HG03064 (cell line): ENCODE results near the gene CCDC32.

Source experiments
- ATAC-seq: cut with Tn5 transposase; IDR thresholded peaks from one replicate; pipeline ENCODE4 v1.9.1; 2021; ENCODE audit warnings: low read depth; ENCODE audit not compliant: unreplicated experiment

CCDC32 gene

GRCh38 chr15:40525855-40526254, 39.0 kb downstream of the CCDC32 start:
- ATAC-seq: no peak

GRCh38 chr15:40523611-40524010, 41.2 kb downstream of the CCDC32 start:
- no peak for ATAC-seq

GRCh38 chr15:40516322-40516721, 48.5 kb downstream of the CCDC32 start:
- ATAC-seq: no peak

- ATAC-seq: no peak
These were observed 51.2 kb downstream of the CCDC32 start for GRCh38 chr15:40513609-40514008.

- ATAC-seq: no peak
These were observed 52.4 kb downstream of the CCDC32 start for GRCh38 chr15:40512440-40512839.

GRCh38 chr15:40511472-40512133, 53.2 kb downstream of the CCDC32 start:
- ATAC-seq: no peak

GRCh38 chr15:40511093-40511471, 53.8 kb downstream of the CCDC32 start:
- ATAC-seq: no peak

GRCh38 chr15:40510201-40510600, 54.6 kb downstream of the CCDC32 start:
- no peak for ATAC-seq

GRCh38 chr15:40508216-40508615, 56.6 kb downstream of the CCDC32 start:
- ATAC-seq: no peak

GRCh38 chr15:40506964-40507571, 57.8 kb downstream of the CCDC32 start:
- no peak for ATAC-seq
